Inflammatory macrophage treated with lipopolysaccharide for 4 hours (primary cell): ENCODE data around the gene CDH24.

Source experiments
- DNase-seq: peaks from one replicate; pipeline ENCODE4 v3.0.0-alpha.2; 2020

Gene CDH24

DNA sequence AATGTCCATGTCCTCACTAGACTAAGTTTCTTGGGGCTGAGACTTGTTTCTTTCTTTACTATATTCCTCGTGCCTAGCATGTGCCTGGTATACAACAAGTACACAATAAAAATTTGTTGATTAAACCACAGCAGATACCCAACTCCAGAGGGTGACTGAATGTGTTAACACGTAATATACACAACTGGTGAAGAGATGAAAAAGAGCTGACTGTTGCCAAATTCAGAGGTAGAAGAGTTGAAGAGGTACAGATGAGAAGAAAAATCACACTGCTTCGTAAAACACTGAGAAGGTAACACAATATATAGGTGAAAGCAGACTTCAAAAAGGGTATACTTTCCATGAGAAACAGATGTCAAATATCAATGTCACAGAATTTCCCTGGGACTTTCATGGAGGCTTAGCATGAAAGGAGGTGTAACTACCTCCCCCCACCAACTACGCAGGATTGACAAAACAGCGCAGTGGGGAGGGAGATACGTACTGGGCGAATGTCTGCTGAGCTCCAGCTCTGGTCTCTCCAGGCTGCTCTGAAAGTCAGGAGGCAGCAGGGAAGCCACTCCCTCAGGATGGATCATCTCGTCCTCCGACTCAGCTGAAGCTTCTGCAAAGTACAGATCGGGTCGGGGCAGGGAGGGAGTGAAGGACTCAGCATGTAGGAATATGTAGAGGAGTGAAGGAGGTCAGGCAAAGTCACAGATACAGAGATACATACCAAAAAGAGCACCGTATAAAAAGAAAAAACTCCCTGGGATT, 32.4 kb upstream of the CDH24 start:
- no peak for DNase-seq

DNA sequence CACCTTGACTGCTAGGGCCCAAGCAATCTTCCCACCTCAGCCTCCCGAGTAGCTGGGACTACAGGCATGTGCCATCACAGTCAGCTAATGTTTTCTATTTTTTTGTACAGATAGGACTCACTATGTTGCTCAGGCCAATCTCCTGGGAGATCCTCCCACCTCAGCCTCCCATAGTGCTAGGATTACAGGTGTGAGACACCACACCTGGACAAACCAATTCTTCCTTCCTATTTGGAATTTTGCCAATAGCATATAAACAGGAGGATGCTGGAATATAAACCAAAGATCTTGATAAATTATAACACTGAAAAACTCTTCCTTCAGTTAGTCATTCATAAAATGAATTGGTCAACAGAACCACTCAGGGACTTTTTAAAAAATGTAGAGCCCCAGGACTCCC, 29.2 kb upstream of the CDH24 start:
- DNase-seq: no peak

GRCh38 chr14:23085458-23085857, 28.1 kb upstream of the CDH24 start:
- DNase-seq: peak; percentile 90

DNA sequence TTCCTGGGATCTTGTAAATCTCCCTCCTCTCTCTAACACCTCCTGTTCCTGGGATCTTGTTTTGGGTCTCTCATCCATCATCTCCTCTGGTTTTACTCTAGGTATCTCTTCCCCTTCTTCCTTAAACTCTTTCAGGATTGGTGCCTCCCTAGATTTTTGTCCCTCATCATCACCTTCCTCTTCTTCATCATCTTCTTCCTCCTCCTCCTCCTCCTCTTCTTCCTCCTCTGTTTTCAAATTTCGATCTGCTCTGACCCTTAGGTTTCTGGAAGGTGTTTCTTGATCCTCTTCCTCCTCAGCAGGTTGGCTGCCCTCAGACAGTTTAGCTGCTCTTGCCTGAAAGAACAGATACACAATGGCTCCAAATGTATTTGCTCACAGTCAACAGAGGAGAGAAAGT, 23.2 kb upstream of the CDH24 start:
- no peak for DNase-seq

- DNase-seq: peak; percentile 26
Observed at GRCh38 chr14:23079716-23080115, 22.4 kb upstream of the CDH24 start.

DNA sequence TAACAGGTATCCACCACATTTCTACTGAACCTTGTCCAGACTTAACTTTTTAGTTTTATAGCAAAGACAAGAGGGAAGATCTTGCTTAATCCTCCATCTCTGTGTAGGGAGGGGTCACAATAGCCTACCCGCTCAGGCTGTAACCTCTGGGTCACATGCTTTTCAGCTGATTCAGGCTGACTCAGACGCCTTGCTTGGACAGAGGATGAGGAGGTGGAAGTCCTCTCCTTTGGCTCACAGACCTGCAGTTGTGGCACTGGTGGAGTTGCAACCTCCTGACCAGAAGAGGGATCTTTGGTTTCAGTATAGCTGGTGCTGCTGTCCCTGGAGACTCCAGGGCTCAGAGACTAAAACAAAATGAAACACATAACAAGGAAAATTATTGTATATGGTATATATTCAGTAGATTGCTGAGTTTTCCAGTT, 21.4 kb upstream of the CDH24 start:
- DNase-seq: peak; percentile 98

DNA sequence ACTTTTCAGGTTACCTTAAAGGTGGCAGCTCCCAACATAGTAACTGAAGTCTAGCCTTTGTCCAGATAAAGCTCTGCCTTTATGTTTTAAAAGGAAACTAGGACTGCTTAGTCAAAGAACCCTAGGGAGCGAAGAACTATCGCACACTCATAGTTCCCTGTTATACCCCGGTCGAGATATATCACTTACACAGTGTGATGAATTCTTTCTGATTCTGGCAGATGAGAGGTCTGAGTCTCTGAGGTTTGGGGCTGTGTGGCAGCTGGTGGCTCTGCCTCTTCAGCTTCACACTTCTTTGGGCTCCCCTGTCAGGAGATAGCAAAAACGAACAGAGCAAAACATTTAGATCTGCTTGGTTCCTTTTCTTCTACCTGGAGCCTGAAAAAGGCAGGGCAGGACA, 20.6 kb upstream of the CDH24 start:
- no peak for DNase-seq

DNA sequence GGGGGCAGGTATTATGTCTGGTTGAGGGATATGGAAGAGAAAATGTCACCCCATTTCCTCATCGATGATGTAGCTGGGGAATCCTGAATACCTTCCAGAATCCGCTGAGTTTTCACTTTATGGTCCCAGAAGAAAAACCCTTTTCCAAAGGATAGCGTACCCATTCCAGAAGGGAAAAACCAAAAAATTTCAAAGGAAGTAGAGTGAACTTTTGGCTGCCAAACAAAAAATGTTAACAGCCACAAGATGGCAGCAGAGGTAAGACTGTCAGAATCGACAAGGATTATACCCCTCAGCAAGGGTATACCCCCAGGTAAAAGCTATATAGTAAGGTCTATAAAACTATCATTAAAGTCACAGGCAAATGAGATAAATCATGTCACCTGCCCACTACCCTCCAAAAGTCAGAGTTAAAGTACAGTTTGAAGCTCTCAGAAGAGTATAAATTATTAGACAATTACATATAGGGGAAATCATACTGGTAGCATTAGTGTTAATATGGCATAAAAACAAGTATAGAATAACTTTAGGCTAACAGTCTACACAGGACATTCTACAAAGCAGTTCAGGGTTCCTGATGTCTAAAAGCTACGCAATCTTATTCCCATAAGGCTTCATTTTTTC, 19.6 kb upstream of the CDH24 start:
- DNase-seq: peak; percentile 49

- no peak for DNase-seq
Observed at GRCh38 chr14:23074906-23075305, 17.6 kb upstream of the CDH24 start.

DNA sequence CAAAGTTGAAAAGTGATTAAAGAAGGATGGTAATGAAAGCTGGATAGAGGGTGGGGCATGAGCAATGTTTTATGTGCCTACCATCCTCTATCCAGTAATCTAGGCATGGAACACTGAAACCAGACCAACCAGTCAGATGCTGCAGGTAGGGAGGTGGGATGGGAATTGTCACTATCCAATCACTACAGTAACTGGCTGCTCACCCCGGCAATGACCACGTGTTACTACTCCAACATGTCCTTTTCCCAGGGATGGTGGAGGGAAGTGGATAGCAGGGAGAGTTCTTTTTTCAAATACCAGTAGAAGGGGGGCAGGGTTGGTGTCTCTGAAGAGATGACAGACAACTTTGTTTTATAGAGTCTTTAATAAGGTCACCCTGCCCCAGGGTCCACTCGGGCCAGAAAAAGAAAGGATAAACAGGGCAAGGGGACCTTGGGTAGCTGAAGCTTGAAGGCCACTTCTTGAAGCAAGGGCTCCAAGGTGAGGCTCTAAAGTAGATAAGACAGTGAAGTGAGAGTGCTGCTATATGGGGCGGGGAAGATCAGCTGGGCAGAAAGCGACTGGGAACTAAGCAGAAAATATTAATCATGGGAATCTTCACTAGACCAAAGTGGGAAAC, 14.7 kb upstream of the CDH24 start:
- DNase-seq: no peak

- DNase-seq: peak; percentile 81
Observed at GRCh38 chr14:23071244-23071920, 14.1 kb upstream of the CDH24 start.

- DNase-seq: peak; percentile 37
Observed at GRCh38 chr14:23070262-23071129, 13.2 kb upstream of the CDH24 start.

DNA sequence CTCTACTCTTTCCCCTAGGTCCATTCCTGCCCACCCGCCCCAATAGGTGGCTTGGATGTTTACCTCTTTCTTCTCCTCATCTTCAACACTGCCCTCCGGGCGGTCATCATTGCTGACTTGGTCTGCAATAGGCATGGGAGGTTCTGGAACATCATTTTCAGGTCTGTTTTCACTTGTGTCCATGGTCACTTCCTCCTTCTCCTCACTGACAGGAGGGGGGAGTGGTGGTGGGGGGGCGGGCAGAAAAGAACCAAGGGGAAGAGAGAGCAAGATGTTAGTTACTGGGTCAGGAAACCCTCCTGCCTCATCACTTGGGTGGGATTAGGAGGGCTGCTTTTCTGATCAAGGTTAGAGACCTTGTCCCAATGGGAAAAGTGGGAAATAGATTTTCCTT, 12.1 kb upstream of the CDH24 start:
- DNase-seq: peak; percentile 29

DNA sequence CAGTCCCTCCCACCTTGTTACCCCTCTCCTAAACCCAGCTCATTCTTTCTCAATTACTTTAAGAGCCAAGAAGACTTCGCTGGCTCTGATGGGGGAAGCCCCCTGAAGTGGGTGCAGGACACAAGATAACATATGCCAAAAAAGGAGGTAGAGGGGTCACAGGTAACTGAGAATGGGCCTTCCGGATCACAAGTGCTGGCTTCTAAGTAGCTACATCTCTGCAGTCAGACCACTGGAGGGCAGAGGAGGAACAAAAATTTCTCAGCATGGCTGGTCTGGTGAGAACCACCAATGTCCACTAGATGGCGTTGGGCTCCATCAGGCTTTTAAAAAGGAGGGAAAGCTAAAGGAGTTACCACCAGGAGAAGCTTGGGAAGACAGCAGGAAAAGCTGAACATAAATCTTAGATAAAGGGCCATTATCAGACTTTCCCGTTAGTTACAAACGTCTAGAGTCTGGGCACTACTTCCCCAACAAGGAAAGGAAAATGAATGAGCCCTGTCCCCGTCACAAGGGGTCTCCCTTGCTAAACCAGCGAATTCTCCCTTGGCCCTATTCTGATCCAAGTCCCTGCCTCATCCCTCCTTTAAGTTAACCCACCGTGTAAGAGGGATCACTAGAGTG, 11.6 kb upstream of the CDH24 start:
- DNase-seq: peak; percentile 80

DNA sequence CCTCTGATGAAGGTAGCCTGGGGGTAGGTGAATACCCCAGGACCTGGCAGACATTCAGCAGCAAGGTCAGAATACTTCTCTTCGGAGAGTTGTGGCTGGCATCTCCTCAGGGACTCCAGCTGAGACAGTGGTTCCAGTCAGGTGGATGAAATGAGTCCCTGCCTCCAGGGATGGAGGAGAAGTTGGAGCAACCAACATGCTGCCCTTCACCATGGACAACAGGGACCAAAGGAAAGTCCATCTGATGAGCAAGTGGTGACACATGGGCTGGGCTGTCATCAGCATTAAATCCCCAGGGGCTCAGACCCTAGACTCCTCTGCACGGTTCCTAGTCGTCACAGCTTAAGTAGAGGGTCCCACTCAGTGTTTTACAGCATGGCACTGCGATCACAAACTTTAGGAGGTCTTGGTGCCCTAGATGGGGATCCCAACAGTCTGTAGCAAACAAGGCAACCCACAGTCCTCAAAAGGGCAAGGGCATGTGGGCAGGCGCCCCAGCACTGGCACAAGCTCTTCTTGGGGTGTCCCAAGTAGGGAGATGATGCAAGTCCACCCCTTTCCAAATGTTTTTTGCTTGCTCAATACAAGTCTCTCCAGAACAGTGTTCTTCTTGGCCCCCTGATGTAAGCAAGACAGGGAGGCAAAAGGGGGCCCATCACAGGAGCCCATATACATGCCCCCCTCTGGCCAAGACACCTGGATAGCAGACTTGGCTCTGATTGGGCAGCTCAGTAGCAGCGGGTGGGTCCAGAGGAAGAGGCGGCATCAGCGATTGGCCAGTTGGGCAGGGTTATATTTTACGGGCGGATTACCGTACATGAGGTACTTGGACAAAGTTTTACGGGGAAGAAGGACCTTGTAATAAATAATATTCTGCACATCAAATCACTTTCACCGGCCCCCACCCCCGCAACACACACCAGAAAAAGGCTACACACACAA, 10.8 kb upstream of the CDH24 start:
- DNase-seq: no peak

DNA sequence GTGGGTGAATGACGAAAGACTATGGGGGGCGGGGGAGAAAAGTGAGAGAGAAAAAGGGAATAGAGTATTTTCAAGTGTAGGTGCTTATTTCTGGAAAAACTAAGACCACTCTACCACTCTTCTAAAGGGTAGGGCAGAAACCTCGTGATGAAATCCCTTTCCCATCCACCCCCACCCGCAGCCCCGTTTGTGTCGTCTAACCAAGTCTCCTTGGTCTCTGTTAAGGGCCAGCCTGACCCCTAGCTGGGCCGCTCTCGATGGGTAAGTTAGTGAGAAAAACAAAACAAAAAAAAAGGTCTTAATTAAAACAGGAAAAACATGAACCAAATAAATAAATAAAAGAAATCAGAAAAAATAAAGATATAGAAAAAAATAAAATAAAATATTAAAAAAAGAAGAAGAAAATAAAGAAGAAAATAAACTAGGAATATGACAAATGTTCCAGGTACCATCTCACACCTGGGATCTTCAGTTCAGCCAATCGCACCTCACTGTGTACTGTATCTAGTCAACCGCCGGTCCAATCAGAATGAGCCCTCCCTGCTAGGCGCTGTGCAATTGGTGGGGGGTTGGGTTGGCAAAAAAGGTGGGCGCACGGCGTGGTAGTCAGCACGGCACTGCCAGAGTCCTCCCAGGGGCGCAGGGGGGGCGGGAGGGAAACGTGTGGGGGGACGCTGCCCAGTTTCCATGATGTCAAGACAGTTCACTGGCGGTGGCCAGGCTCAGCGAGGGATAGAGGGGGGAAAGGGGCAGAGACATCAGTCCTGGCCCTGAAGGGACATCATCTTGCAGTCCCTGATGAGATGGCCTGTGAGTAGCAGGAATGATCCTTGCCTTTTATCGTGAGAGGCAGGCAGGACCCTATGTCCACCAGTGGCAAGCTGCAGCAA, 9.8 kb upstream of the CDH24 start:
- no peak for DNase-seq

DNA sequence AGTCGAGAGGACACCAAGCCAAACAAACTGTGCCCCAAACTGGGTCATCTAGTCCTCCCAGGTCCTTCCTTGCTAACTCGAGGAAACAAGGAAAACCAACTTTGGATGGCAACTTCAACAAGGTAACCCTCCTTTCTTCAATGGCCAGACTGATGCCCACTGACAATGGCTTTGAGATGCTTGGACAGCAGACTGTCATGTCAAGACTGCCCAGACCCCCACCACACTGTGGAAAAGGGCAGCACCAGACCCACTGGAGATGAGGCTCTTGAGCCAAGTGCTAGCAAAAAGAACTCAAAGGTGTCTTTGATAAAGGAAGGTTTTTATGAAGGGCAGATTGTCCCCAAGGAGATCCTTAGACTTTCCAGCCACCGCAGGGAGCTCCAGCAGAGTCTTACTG, 9.0 kb upstream of the CDH24 start:
- no peak for DNase-seq

GRCh38 chr14:23063601-23064000, 6.3 kb upstream of the CDH24 start:
- no peak for DNase-seq

GRCh38 chr14:23062002-23062401, 4.7 kb upstream of the CDH24 start:
- peak; percentile 20 for DNase-seq
